Lung (tissue), 12 donors: Measurements from ENCODE around the gene TMCC2. TPM values are rescaled to one million over a fixed set of nuclear protein-coding genes. Genes with fewer than 3 reads are reported as not detected.

Source experiments
- ATAC-seq: fragments of 200-7000 bp; cut with Tn5 transposase; one replicate; pipeline ENCODE4 v1.9.1; 2020; ENCODE audit warnings: moderate number of reproducible peaks; ENCODE audit not compliant: insufficient read depth, low FRiP score
- DNase-seq, 3 donors: peaks; one replicate each; pipeline ENCODE4 v3.0.0-alpha.2; 2013 to 2017
- H3K27ac ChIP-seq, 2 donors: one replicate each; pipeline ENCODE4 v1.5.1; 2013; ENCODE audit warnings: mild to moderate bottlenecking in 2 of 2, moderate library complexity in 2 of 2, control low read depth in 1 of 2, inconsistent platforms in 1 of 2, low read depth in 1 of 2, low read length in 1 of 2
- H3K27me3 ChIP-seq, 3 donors: one replicate each; pipeline ENCODE4 v1.5.1; 2013; ENCODE audit warnings: low read length in 2 of 3; ENCODE audit not compliant: control insufficient read depth in 3 of 3, insufficient read depth in 3 of 3
- H3K36me3 ChIP-seq, 4 donors: one replicate each; pipeline ENCODE4 v1.5.1; 2013; ENCODE audit warnings: low read length in 4 of 4, mild to moderate bottlenecking in 1 of 4, moderate library complexity in 1 of 4; ENCODE audit not compliant: control insufficient read depth in 4 of 4, insufficient read depth in 4 of 4
- H3K4me1 ChIP-seq, 5 donors: one replicate each; pipeline ENCODE4 v1.5.1; 2013; ENCODE audit warnings: low read length in 5 of 5, mild to moderate bottlenecking in 2 of 5, moderate library complexity in 1 of 5; ENCODE audit not compliant: control insufficient read depth in 5 of 5, insufficient read depth in 5 of 5
- H3K4me3 ChIP-seq: one replicate; pipeline ENCODE4 v1.5.1; 2013; ENCODE audit warnings: mild to moderate bottlenecking, control low read depth, moderate library complexity
- H3K9ac ChIP-seq, 2 donors: one replicate each; pipeline ENCODE4 v1.5.1; 2013; ENCODE audit warnings: low read length in 2 of 2, control low read depth in 1 of 2; ENCODE audit not compliant: insufficient read depth in 1 of 2
- H3K9me3 ChIP-seq, 4 donors: one replicate each; pipeline ENCODE4 v1.5.1; 2013; ENCODE audit warnings: low read length in 3 of 4, mild to moderate bottlenecking in 1 of 4, moderate library complexity in 1 of 4; ENCODE audit not compliant: control insufficient read depth in 4 of 4, insufficient read depth in 3 of 4
- WGBS, 2 donors: extraction: QIAGEN DNeasy Blood & Tissue Kit; methylation state at CpG; one replicate each; pipeline ENCODE4 v1.1.7; 2013; 5-methylcytosine and 5-hydroxymethylcytosine counted together
- polyA plus RNA-seq, 2 donors: library from polyadenylated mRNA; stranded (reverse); fragments of 200-250 nt; gene quantifications; one replicate each; pipeline ENCODE4 v1.2.1, GENCODE V29; 2013
- total RNA-seq, 2 donors: library from RNA; depleted of rRNA in 1 of 2; stranded (reverse); fragments of >200 nt in 1 of 2; gene quantifications; one replicate each; pipeline ENCODE4 v1.2.1, GENCODE V29; 2014 to 2021
- TF ChIP-seq, protein P1 (sequence below): IDR thresholded peaks from 2 replicates; pipeline ENCODE4 v1.5.1; 2012; ENCODE audit warnings: mild to moderate bottlenecking; ENCODE audit errors: control extremely low read depth, extremely low read depth
- donor health status: control.
- donor health status: control.
- donor health status: Bipolar disorder and iron deficiency.
- donor health status: healthy.
- donor health status: DM: yes; HTN: yes; CAD: no.

TMCC2 gene
- total and polyA plus RNA-seq, 4 donors, result 1.9 to 27.0 (median 2.4) TPM

DNA sequence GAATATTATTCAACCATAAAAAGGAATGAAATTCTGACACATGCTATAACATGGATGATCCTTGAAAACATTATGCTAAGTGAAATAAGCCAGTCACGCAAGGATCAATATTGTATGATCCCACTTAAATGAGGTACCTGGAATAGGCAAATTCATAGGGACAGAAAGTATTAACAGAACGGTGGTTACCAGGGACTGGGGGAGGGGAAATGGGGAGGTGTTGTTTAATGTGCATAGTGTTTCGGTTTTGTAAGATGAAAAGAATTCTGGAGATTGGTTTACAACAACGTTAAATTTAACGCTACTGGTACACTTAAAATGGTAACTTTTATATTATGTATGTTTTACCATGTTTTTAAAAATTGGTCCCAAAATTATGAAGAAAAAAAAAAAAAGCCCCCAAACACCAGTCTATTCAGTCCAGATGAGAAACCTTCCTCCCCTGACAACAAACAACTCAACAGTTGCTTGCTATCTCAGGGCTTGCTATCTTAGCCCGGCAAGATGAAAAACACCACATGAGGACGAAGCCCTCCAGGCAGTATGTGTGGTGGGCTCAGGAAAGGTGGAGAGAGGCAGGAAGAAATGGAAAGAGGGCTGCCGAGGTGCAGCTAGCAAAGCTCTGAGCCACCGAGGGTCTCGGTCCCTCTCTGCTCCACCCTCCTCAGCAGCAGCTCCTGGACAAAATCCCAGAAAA is 85.3 kb downstream of the TMCC2 start:
- H3K9ac ChIP-seq, result no peak overlapping the region
- 54 to 60% methylated on average over 10 of the region's 10 CpGs for WGBS, 2 donors

GRCh38 chr1:205313563-205314308 is 86.0 kb downstream of the TMCC2 start:
- Histone ChIP-seq H3K4me3 (no peak overlapping the region), H3K36me3 (peaks cover 0 to 23% (median 4%) of the 10 kb centered on the region in 4 donors), H3K4me1 (peaks cover 0 to 48% (median 20%) of the 10 kb centered on the region in 5 donors)

More for the DNA sequence above, 85.3 kb downstream of the TMCC2 start:
- TF ChIP-seq, protein P1, sequence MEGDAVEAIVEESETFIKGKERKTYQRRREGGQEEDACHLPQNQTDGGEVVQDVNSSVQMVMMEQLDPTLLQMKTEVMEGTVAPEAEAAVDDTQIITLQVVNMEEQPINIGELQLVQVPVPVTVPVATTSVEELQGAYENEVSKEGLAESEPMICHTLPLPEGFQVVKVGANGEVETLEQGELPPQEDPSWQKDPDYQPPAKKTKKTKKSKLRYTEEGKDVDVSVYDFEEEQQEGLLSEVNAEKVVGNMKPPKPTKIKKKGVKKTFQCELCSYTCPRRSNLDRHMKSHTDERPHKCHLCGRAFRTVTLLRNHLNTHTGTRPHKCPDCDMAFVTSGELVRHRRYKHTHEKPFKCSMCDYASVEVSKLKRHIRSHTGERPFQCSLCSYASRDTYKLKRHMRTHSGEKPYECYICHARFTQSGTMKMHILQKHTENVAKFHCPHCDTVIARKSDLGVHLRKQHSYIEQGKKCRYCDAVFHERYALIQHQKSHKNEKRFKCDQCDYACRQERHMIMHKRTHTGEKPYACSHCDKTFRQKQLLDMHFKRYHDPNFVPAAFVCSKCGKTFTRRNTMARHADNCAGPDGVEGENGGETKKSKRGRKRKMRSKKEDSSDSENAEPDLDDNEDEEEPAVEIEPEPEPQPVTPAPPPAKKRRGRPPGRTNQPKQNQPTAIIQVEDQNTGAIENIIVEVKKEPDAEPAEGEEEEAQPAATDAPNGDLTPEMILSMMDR, result no peak
- Histone ChIP-seq H3K27ac (peak overlapping the region; percentile 43 to 94), H3K27me3 (no peaks in the 10 kb centered on the region), H3K4me3 (no peak overlapping the region), H3K36me3 (peaks cover 0 to 30% (median 4%) of the 10 kb centered on the region in 4 donors), H3K4me1 (peaks cover 0 to 40% (median 20%) of the 10 kb centered on the region in 5 donors), H3K9me3 (no peaks in the 10 kb centered on the region)
- DNase-seq (peak in 1 of 3 donors; percentile 46), ATAC-seq (no peak)

DNA sequence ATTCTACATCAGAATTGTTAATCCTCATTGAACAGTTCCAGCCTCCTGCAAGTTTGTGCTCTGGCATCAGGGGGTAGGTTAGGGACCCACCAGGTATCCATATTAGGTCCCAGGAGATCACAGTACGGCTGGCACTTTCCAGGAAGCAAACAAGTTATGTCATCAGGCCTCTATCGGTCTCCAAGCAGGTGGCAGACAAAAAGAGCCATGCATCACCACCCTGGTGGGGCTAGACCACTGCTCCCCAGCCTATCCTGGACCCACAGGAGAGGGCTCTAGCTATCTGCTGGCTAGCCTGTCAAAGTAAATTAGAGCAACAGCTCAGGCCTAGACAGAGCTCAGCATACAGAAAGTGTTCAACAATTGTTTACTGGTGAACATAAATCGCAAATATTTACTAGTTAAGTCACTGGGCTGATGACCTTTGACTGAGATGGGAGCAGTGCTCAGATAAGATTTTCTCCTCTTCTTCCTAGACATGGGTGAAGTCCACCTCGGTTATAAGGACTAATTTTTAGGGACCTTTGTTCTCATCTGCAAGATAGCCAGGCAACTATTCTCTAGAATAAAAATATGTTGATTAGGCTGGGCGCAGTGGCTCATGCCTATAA is 87.4 kb downstream of the TMCC2 start:
- TF ChIP-seq, protein P1, result no peak
- Histone ChIP-seq H3K27me3 (no peaks in the 10 kb centered on the region), H3K4me3 (no peak overlapping the region), H3K9me3 (peaks cover 0 to 3% (median 0%) of the 10 kb centered on the region in 4 donors), H3K9ac (no peak overlapping the region), H3K4me1 (peaks cover 0 to 53% (median 25%) of the 10 kb centered on the region in 5 donors), H3K27ac (peak overlapping the region in 1 of 2 donors; percentile 49), H3K36me3 (peaks cover 0 to 16% (median 3%) of the 10 kb centered on the region in 4 donors)
- no peak for ATAC-seq
- DNase-seq, result no peak
- WGBS, 2 donors, result 68 to 77% methylated on average over 5 of the region's 5 CpGs

More at GRCh38 chr1:205313563-205314308, 86.0 kb downstream of the TMCC2 start:
- Histone ChIP-seq H3K9me3 (peaks cover 0 to 3% (median 0%) of the 10 kb centered on the region in 4 donors), H3K27ac (peak overlapping the region; percentile 43 to 94), H3K27me3 (no peaks in the 10 kb centered on the region), H3K9ac (peak overlapping the region in 1 of 2 donors; percentile 16)
- WGBS, 2 donors, result 14 to 17% methylated on average over 21 of the region's 21 CpGs
- DNase-seq, result peak; percentile 79 to 83 (median 81)
- TF ChIP-seq, protein P1, result no peak
- peak; percentile 60 for ATAC-seq
